NCI-H2196 treated with DMSO at 0.1 percent for 48 hours (cell line): ENCODE results near the gene PRPF40B.

Experiments used
- DNase-seq: peaks from one replicate; lab custom pipeline; 2025; ENCODE audit not compliant: unreplicated experiment; lab: John Stamatoyannopoulos, UW

PRPF40B gene

GRCh38 chr12:49655595-49656236 is 32.4 kb downstream of the PRPF40B start:
- DNase-seq, result no peak

DNA sequence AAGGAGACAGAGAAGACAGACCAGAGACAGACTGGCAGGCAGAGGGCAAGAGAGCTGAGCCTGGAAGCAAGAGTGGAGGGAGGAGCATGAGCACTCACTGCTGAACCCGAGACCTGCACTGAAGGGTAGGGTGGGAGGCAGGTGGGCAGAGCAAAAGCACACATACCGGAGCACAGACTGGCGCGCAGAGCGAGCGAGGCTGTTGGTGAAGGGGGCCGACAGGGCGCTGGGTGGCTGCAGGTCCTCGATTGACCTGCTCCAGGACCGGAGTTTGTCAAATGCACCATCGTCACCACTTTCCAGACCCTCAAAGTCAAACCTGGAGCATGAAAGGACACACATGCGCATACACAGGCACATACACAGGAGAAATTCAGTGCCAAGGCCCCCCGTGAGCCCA is 34.9 kb downstream of the PRPF40B start:
- DNase-seq, result no peak

DNA sequence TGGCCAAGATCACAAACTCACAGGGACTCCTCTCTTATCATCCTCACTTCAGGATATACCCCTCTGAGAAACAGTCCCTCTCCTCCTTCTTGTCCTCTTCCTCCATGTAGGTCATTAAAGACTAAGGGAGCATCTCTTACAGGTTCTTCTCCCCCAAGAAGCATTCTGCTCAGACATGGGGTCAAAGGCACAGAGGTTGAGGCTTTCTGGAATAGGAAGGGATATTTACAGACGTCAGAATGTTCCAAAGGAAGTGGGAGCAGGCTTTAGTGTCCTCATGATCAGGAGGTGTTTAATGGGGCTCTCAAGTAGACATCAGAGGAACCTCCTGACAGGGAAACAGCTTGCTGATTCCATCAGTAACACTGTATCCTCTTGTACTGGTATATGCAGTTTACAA is 36.4 kb downstream of the PRPF40B start:
- DNase-seq, result no peak

DNA sequence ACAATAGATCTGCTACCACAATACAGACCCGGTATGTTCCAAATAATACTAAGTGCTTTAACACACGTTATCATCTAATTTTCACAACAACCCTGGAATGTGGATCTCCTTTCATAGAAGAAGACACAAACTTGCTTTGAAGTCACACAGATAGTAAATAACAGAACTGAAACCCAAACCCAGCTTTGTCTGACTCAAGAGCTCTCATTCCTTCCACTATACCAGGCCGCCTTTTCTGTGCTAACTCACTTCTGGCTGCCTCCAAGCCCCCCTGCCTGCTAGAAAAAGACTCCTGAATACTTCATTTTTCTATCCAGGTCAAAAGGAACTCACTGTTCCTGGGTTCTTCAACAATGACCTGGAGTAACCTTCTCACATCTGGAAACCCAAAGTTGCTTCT is 37.8 kb downstream of the PRPF40B start:
- no peak for DNase-seq

DNA sequence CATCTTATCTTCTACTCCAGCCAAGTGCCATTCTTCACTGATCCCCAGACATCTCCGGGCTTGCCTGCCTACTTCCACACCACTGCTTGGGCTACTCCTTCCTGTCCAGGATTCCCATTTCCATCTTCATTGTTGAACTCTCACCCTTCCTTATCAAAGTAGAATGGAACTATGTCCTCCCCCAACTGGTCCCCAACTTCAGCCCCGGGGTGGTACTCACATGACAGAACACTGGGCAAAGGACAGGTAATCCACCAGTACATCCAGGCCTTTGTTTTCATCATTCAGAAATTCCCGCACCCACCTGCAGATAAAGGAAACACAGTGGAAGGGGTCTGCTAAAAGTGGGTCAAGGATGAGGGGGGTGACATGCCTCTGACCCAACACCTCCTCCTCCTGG is 38.4 kb downstream of the PRPF40B start:
- DNase-seq, result no peak

DNA sequence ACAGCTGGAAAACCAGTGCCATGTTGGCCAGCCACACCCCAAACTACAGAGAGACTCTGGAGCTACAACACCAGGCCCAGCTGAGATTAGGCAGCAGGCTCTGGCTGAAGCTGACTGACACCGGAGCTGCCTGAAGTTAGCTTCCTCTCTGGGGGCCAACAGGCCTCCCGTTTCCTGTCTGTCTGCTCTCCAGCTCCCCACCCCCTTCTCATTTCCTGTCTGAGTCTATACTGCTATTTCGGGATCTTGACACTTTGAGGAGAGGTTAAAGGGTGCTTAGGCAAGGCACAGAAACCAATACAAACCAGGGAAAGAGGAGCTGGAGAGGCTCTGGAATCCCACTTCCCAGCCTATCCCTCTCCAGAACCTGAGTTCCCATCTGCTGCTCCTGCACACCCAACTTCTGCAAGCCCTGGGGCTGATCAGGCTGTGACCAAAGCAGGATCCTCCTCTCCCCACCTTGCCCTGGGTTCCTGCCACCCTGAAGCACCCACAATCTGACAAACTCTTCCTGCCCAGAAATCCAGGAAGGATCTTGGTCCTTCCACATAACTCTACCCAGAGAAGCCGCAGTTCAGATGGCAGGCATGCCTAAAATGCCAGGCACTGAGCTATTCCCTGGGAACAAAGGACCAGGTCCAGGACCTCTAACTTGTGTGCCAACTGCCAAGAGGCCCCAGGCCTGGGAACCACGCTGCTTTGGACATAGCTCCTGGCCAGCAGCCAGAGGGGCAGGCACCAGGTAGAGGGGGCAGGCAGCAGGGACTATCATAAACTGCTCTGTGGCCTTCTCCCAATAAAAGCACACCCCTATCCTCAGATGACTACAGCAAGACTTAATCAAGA is 39.9 kb downstream of the PRPF40B start:
- peak; percentile 11 for DNase-seq

GRCh38 chr12:49664167-49664566 is 40.8 kb downstream of the PRPF40B start:
- no peak for DNase-seq

DNA sequence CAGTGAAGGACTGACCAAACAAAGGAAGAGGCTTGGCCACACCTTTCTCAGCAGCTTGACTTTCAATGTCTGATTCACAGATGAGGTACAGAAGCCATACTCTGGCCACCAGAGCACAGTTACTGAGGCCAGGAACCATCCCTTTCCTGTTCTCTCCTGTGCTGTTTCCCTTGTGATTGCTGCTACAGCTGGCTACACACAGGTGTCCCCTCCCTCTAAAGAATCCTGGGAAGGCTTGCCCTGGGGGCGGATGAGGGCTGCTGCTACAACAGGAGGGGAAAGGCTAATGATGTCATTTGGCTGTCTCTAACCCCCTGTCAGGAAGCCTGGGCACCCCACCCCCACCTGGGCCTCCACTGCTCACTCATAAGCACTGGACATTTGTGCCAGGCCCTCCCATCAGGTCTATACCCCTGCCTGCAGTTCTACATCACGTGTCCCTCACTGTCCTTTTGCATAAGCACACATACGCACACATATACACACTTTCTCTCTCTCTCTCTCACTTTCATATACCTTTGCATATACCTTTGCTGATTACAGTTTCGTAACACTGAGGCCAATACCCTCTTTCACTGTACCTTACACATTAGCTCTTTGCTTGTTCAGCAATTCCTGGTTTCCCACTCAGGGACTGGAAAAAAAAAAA is 41.4 kb downstream of the PRPF40B start:
- no peak for DNase-seq

- DNase-seq, result no peak
Measured at GRCh38 chr12:49665384-49665783, 42.0 kb downstream of the PRPF40B start.

GRCh38 chr12:49666176-49666575 is 42.8 kb downstream of the PRPF40B start:
- no peak for DNase-seq

DNA sequence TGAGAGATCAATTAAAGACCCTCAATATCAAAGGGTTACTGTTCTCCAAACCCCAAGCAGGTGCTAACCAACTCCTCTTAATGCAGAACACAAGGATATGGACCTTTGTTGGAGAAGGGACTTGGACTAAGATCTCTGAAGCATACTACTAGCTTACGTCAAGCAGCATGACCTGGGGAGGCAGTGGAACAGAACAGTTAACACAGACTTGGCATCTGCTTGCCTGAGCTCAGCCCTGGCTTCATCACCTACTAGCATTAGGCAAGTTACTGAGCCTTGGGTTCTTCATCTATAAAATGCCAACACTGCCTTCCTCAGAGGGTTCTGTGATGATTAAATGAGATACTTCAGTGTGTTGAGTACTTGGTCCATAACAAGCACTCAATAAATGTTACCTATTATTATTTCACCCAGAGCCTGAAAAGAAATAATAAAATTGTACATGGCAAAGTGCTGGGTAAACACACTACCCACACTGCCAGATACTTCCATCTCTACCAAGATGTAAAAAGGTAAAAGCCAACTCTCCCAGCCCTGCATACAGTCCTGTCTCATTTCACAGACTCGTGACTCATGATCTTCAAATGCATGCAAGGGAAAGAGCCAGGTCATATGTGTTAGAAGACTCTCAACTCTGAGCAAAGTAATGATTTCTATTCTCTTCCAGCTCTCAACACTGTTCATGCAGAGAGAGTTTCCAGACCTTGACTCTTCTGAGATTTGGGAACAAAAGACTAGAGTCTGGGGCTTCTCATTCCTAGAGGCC is 44.1 kb downstream of the PRPF40B start:
- DNase-seq, result no peak

- no peak for DNase-seq
Measured at GRCh38 chr12:49669796-49670195, 46.4 kb downstream of the PRPF40B start.

- no peak for DNase-seq
Measured at GRCh38 chr12:49671031-49671765, 47.8 kb downstream of the PRPF40B start.

- DNase-seq, result no peak
Measured at GRCh38 chr12:49672301-49673217, 49.2 kb downstream of the PRPF40B start.

- DNase-seq, result peak; percentile 91
Measured at GRCh38 chr12:49673446-49674317, 50.3 kb downstream of the PRPF40B start.

DNA sequence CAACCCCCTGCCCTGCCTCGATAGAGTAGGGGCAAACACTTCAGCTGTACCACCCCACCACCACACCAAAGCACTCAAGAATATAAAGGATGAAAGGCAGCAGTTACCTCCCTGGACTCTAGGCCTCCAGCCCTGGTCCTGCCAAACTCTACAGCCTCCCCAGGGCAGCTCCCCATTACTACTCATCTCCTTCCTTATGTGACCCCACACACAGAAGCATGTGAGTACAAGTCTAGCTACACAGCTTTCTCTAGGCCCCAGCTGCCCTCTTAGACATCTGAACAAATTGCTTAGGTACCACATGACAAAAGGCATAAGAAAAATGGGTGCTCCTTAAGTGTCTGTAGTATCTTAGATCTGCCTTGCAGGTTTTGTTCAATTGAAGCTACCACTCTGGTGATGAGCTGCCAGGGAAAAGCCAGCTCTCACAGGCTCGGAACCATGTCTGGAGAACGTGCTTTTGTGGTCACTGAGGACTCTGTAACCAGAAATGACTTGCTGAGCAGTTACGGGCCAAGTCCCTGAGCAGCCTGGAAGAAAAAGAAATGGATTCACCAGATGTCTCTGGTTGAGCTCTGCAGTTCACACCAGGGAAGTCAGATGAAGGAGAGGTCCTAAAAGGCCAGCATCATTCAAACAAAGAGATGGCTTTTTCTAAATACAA is 51.1 kb downstream of the PRPF40B start:
- DNase-seq, result no peak

DNA sequence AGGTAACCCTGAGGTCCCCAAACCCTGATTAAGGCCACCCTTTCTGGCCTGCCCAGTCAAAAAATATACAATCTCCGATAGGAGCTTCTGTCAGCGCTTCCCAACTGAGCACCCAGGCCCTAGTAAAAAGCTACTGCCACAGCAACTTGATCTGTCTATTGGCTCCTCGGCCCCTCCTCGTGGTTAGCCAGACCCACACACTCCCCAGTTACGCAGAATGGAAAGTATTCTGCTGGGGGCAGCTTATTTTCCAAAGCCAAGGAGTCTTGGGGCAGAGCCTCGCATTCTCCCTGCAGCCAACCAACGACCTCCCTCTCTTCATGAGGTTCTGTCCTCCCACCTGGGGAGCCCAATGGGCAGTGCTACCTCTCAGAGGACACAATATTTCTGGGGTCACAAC is 51.8 kb downstream of the PRPF40B start:
- DNase-seq, result no peak

- no peak for DNase-seq
Measured at GRCh38 chr12:49678711-49679110, 55.4 kb downstream of the PRPF40B start.
